ENCODE data around the gene UBE2O.

UBE2O gene

DNA sequence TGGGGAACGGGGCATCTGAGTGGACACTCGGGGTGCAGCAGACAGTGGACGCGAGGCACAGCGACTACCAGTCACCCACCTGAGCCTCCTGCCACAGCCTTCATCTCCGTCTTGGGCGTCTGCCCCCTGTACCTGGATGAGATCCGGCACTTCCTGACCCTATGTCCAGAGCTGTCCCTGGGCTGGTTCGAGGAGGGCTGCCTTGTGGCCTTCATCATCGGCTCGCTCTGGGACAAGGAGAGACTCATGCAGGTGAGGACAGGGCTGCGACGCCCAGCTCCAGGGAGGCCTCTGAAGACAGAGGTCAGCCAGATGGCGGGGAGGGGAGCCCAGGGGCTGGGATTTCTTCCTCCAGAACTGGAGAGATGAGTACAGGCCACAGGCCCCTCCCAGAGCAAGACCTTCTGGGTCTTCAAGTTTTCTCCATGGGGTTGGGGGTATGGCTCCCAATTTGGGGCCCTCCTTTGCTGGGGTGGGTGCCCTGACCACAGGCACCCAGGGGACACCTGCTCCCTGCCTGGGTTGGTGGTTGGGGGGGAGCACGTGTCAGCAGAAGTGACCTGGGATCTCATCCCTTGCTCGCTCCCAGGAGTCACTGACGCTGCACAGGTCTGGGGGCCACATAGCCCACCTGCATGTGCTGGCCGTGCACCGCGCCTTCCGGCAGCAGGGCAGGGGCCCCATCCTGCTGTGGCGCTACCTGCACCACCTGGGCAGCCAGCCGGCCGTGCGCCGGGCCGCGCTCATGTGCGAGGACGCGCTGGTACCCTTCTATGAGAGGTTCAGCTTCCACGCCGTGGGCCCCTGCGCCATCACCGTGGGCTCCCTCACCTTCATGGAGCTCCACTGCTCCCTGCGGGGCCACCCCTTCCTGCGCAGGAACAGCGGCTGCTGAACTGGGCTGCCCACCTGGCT, 16.4 kb upstream of the UBE2O start:
- DNase-seq: no peak

DNA sequence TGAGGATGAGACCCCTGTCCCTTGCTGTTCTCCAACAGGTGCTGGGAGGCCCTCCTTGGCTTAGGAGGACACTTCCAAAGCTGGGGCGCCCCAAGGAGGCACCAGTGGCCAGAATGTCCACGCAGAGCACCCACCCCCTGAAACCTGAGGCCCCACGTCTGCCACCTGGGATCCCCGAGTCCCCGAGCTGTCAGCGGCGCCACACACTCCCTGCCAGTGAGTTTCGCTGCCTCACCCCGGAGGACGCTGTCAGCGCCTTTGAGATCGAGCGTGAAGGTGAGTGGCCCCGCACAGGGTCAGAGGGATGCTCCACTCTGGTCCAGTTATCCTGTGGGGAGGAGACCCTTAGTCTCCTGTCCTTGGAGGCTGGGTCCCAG, 15.7 kb upstream of the UBE2O start:
- DNase-seq: no peak
- Histone ChIP-seq H3K36me3 (peaks cover 0 to 27% (median 5%) of the 10 kb centered on the region in 3 donors), H3K9me3 (no peaks in the 10 kb centered on the region), H3K4me1 (peaks cover 0 to 6% (median 0%) of the 10 kb centered on the region in 4 donors), H3K27me3 (peaks cover 0 to 7% of the 10 kb centered on the region in 2 donors), H3K4me3 (no peak overlapping the region), H3K27ac (no peak overlapping the region)
- TF ChIP-seq, protein P1, sequence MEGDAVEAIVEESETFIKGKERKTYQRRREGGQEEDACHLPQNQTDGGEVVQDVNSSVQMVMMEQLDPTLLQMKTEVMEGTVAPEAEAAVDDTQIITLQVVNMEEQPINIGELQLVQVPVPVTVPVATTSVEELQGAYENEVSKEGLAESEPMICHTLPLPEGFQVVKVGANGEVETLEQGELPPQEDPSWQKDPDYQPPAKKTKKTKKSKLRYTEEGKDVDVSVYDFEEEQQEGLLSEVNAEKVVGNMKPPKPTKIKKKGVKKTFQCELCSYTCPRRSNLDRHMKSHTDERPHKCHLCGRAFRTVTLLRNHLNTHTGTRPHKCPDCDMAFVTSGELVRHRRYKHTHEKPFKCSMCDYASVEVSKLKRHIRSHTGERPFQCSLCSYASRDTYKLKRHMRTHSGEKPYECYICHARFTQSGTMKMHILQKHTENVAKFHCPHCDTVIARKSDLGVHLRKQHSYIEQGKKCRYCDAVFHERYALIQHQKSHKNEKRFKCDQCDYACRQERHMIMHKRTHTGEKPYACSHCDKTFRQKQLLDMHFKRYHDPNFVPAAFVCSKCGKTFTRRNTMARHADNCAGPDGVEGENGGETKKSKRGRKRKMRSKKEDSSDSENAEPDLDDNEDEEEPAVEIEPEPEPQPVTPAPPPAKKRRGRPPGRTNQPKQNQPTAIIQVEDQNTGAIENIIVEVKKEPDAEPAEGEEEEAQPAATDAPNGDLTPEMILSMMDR (IDR thresholded peaks at IDR 0.05): no peak
- intact Hi-C loops (cut with DNase I; ENCODE audit: low total_unique reads): no loop called here

More for the DNA sequence above, 16.4 kb upstream of the UBE2O start:
- H3K9me3 ChIP-seq: no peaks in the 10 kb centered on the region
- H3K27me3 ChIP-seq: peaks cover 0 to 7% of the 10 kb centered on the region in 2 donors
- H3K4me3 ChIP-seq: no peak overlapping the region
- H3K4me1 ChIP-seq: peaks cover 0 to 6% (median 0%) of the 10 kb centered on the region in 4 donors
- peaks cover 0 to 34% (median 5%) of the 10 kb centered on the region in 3 donors for H3K36me3 ChIP-seq
- TF ChIP-seq, protein P1 (IDR thresholded peaks at IDR 0.05): no peak
- intact Hi-C loops (cut with DNase I; ENCODE audit: low total_unique reads): no loop called here
- no peak overlapping the region for H3K27ac ChIP-seq

DNA sequence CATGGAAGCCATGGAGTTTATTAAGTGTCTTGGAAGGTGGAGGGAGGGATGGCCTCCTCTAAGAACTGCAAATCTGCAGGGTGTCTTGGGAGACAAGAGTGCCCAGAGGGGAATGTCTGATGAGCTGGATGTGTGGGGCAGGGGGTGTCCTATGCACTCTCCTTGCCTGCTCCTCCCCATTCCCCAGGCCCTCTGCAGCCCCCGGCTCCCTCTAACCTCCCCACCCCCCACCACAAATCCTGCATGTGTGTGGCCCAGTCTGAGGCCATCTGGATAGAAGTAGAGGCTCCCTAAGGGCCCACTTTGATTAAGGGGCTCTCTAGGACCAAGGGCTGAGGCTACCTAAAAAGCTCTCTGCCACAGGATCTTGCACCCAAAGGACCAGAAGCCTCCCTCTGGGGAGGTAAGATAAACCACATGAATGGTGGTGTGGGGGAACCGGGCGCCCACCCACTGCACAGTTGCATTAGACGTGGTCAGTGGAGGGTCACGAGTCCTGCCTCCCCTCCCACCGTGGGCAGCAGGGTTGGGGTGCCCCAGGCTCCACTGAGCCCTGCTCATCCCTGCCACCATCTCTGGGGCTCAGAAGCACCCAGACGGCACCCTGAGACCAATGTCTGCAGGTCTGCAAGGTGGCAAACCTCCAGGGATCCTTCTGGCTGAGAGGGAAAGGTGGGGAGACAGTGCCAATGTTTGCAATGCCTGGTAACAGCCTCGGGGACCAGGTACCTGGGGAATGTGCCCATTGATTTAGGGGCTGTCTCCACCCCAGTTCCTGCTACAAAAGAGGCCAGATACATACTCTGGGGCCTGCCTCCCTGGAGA, 15.1 kb upstream of the UBE2O start:
- Histone ChIP-seq H3K27ac (no peak overlapping the region), H3K9me3 (no peaks in the 10 kb centered on the region), H3K27me3 (peaks cover 0 to 7% of the 10 kb centered on the region in 2 donors), H3K4me1 (peaks cover 0 to 6% (median 0%) of the 10 kb centered on the region in 4 donors), H3K36me3 (peaks cover 0 to 21% (median 5%) of the 10 kb centered on the region in 3 donors), H3K4me3 (no peak overlapping the region)
- TF ChIP-seq, protein P1 (IDR thresholded peaks at IDR 0.05): no peak
- intact Hi-C loops (cut with DNase I; ENCODE audit: low total_unique reads): no loop called here
- DNase-seq: no peak

DNA sequence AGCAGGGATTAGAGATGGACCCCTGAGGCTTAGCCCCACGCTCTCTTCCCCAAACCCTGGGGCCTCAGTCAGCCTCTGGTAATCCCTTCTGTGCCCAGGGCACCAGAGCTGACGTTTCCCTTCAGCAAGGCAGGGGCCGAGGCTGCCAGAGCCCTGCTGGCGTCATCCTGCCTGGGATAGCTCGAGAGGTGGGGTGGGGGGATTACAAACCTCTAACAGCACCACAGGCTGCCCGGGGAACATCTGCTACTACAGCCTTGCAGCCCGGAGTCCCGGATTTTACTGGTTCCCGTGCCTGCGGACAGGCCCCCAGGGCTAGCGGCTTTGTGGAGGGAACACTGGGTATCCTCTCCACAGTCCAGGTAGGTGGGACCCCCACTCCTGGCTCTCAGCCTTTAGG, 14.4 kb upstream of the UBE2O start, which contains the start of gene AANAT:
AANAT (plus strand) TSS at position 238 of the 400 bp plus-strand sequence. CDS start 1,144 bp downstream, outside the sequence.
- intact Hi-C loops (cut with DNase I; ENCODE audit: low total_unique reads): no loop called here
- TF ChIP-seq, protein P1 (IDR thresholded peaks at IDR 0.05): no peak
- Histone ChIP-seq H3K4me3 (no peak within 1 kb of the TSS), H3K4me1 (peaks cover 0 to 6% (median 0%) of the 10 kb centered on the region in 4 donors), H3K9me3 (no peaks in the 10 kb centered on the region), H3K27ac (no peak within 1 kb of the TSS), H3K36me3 (peaks cover 0 to 15% (median 0%) of the 10 kb centered on the region in 3 donors), H3K27me3 (peaks cover 0 to 11% of the 10 kb centered on the region in 2 donors)
- DNase-seq: no peak

DNA sequence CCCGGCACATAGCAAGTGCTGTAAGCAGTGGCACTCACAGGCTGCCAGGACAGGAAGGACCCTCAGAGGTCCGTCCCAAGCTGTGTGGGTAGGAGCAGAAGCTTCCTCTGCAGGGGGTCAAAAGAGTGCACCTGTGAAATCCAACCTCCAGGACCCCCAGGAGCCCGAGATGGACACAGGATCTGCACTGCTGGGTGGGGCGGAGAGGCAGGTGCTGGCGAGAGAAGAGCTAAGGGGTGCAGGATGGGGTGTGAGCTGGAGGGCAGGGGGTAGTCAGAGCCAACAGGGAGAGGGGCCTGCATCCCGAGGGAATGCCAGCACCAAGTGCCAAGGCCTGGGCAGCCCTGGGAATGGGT, 13.8 kb upstream of the UBE2O start:
- H3K9me3 ChIP-seq: no peaks in the 10 kb centered on the region
- H3K27me3 ChIP-seq: peaks cover 0 to 11% of the 10 kb centered on the region in 2 donors
- DNase-seq: no peak
- peaks cover 0 to 6% (median 0%) of the 10 kb centered on the region in 4 donors for H3K4me1 ChIP-seq
- peaks cover 0 to 8% (median 0%) of the 10 kb centered on the region in 3 donors for H3K36me3 ChIP-seq
- TF ChIP-seq, protein P1 (IDR thresholded peaks at IDR 0.05): no peak
- H3K4me3 ChIP-seq: no peak overlapping the region
- intact Hi-C loops (cut with DNase I; ENCODE audit: low total_unique reads): no loop called here
- H3K27ac ChIP-seq: no peak overlapping the region
